ENCODE data around the gene ATP8A2.

DNA sequence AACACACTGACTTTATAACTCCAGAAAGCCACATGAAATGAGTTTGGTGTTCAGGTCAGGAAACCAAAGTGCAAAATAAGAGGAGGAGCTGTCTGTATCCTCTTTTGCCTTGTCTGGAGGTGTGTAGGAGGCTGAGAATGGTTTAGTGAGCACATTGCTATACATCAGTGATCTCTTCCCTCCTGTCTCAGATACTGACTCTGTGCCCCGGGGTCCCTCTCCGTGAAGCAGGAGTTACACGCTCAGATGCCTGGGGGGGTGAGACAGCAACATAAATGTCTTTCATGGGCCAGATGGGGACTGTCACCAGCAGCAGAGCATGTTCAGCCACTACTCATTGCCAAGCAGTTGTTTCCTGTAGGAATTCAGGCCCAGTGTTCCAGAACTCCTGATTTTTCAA, 285.4 kb downstream of the ATP8A2 start:
- TF ChIP-seq, protein P1, sequence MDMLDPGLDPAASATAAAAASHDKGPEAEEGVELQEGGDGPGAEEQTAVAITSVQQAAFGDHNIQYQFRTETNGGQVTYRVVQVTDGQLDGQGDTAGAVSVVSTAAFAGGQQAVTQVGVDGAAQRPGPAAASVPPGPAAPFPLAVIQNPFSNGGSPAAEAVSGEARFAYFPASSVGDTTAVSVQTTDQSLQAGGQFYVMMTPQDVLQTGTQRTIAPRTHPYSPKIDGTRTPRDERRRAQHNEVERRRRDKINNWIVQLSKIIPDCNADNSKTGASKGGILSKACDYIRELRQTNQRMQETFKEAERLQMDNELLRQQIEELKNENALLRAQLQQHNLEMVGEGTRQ (IDR thresholded peaks at IDR 0.05; ENCODE audit: low read depth, low read length), result no peak
- TF ChIP-seq POLR2A (IDR thresholded peaks at IDR 0.05; ENCODE audit: low read depth, low read length), result no peak
- TF ChIP-seq CEBPB (IDR thresholded peaks at IDR 0.05; ENCODE audit: low read depth, low read length), result no peak
- no peak for TF ChIP-seq CHD1 (IDR thresholded peaks at IDR 0.05; ENCODE audit: low read depth, low read length)
